HG03575 (cell line): ENCODE data around the gene HOXA3.

Experiments used
- ATAC-seq: cut with Tn5 transposase; IDR thresholded peaks from one replicate; pipeline ENCODE4 v1.9.1; 2021; ENCODE audit not compliant: unreplicated experiment, insufficient number of reproducible peaks, low FRiP score; ENCODE audit errors: extremely low read depth

Gene HOXA3

GRCh38 chr7:27189997-27190748 is 37.8 kb upstream of the HOXA3 start:
- no peak for ATAC-seq

GRCh38 chr7:27189295-27189996 is 37.1 kb upstream of the HOXA3 start:
- no peak for ATAC-seq

- no peak for ATAC-seq
These were observed 36.3 kb upstream of the HOXA3 start for GRCh38 chr7:27188386-27189294.

- ATAC-seq = no peak
These were observed 35.3 kb upstream of the HOXA3 start for GRCh38 chr7:27187475-27188385.

GRCh38 chr7:27186668-27187474 is 34.5 kb upstream of the HOXA3 start:
- ATAC-seq = no peak

GRCh38 chr7:27185854-27186667 is 33.7 kb upstream of the HOXA3 start:
- no peak for ATAC-seq

GRCh38 chr7:27185013-27185853 is 32.9 kb upstream of the HOXA3 start, which contains the start of gene HOXA11:
Gene HOXA11 (minus strand): TSS chr7:27185232. CDS start chr7:27185144, 88 bp downstream.
- no peak for ATAC-seq

GRCh38 chr7:27184337-27185012 is 32.1 kb upstream of the HOXA3 start:
- ATAC-seq = no peak

- ATAC-seq = no peak
These were observed 31.4 kb upstream of the HOXA3 start for GRCh38 chr7:27183682-27184336.

- ATAC-seq = no peak
These were observed 30.7 kb upstream of the HOXA3 start for GRCh38 chr7:27182861-27183681.

GRCh38 chr7:27182285-27182841 is 30.0 kb upstream of the HOXA3 start:
- ATAC-seq = no peak

GRCh38 chr7:27181795-27182275 is 29.5 kb upstream of the HOXA3 start:
- ATAC-seq = no peak

GRCh38 chr7:27180431-27181420 is 28.3 kb upstream of the HOXA3 start:
- ATAC-seq = no peak
